Renal cortical epithelial cell (primary cell): ENCODE data around the gene LHX1. TPM values are rescaled to one million over a fixed set of nuclear protein-coding genes. Genes with fewer than 3 reads are reported as not detected.

Experiments
- DNase-seq: peaks from one replicate; pipeline ENCODE4 v3.0.0-alpha.2; 2011; ENCODE audit warnings: low read depth
- total RNA-seq: library from RNA; depleted of rRNA; stranded (reverse); fragments of >200 nt; gene quantifications from 2 replicates; pipeline ENCODE4 v1.2.3, GENCODE V29; 2014

LHX1 gene
- total RNA-seq: 1.7 and 14.5 TPM in 2 replicates

- DNase-seq: no peak
Measured at GRCh38 chr17:36937001-36937958, at the start of gene LHX1. Gene LHX1, plus strand, starts transcription at chr17:36937475. Its CDS starts 723 bp downstream, at chr17:36938198.

DNA sequence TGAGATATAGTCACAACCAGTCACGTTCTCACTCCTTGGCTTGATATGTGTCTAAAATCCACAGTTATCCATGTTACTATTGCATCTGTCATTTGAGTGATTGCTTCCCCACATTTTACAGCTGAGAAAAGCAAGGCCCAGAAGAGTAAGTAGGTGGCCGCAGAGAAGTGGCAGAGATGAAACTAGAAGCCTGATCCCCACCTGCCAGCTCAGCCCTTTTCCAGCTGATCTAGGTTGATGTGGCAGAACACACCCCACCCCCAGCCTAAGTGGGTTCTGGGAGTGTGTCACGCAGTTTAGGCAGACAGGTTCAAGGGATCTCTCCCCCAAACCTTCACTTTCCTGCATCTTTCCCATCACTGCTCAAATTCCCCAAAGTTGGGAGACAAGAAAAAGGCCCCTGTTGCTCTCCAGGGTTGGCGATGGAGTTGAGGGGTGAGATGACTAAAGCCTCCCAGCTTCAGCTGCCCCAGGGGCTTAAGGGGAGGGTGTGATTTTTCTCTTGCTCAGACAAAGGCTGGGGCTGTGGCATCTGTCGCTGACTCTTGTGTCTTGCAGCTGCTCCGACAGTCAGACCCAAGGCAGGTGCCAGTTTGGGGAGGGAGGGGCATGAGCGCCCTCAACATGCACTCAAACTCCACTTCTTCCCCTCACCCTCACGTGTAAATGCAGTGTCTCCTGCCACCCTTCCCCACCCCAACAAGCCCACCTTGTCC, 48.9 kb upstream of the LHX1 start:
- DNase-seq: no peak

DNA sequence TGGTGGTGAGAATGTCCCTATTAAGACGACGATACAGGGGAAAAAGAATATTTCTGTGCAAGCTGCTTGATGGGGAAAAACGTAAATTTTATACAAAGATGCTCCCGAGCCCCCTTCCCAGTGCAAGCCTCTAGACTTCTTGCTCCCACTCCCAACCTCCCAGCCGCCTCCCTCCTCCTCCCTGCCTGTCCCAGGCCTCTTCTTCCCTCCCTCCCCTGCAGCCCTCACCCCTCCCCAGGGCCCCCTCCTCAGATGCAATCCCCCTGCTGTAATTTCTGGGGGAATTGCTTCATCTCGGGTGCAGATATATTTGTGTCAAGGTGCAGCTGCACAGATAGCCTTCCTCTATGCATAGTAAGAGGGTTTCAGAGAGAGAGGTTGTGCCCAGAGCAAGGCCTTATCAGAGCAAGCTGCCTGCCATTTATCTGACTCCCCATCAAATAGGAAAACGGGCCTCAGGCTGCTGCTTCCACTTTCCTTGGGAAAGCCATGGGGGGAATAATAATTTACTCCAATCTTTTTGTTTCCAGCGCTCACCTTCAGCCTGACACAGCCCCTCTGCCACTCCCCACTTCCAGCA, 47.4 kb upstream of the LHX1 start:
- no peak for DNase-seq

- no peak for DNase-seq
Measured at GRCh38 chr17:36890398-36891168, 46.7 kb upstream of the LHX1 start.

- no peak for DNase-seq
Measured at GRCh38 chr17:36892112-36892838, 45.0 kb upstream of the LHX1 start.

GRCh38 chr17:36894177-36894576, 43.1 kb upstream of the LHX1 start:
- no peak for DNase-seq

GRCh38 chr17:36894925-36895324, 42.4 kb upstream of the LHX1 start:
- DNase-seq: peak; percentile 46

DNA sequence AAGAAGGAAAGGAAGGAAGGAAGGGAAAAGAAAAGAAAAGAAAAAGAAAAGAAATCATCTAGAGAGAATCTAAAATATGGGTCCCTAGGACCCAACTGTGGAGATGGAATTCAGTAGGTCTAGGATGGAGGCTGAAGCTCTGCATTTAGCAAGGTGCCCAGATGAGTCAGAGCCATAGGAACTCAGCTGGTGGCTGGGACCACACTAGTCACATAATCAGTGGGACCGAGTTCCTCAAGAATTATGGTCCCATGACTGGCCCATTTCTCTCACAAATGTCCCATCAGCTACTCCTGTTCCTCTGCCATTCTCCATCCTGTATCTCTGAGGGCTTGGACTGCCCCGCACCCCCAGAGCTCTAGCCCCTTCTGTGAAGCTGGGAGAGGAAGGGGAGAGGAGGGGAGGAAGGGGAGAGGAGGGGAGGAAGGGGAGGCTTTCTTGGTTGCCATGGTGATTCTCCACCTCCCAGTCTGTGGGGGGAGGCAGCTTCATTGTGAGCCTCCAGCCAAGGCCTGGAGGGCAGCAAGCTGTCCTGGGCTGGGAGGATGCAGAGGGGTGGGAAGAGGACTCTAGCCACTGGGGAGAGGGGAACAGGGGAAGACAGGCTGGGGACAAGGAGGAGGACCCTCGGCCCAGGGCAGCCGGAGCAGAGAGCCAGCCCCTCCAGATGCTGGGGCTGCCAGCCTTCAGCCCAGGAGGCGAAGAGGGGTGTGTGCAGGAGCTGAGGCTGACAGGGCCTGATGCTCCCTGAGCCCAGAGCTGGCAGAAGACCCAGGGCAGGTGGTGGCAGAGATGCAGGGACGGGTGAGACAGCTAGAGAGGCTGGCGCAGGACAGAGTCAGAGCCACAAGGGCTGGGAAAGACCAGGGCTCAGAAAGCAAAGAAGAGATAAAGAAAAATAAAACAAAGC, 37.8 kb upstream of the LHX1 start:
- DNase-seq: no peak

DNA sequence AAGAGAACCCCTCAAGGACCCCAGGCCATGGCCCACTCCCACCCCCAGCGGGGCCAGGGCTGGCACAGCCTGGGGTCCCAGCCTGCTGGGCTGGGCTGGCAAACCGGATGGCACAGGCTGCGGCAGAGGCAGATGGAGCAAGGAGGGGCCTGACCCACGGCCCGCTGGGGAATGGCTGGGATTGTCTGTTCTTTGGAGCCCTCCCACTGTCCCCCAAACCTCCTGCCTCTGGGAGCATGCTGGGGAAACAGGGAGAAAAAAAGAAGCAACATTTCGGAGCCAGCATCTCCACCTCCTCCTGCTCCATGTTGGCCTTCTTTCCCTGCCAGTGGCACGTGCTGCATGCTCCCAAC, 37.1 kb upstream of the LHX1 start:
- DNase-seq: no peak

DNA sequence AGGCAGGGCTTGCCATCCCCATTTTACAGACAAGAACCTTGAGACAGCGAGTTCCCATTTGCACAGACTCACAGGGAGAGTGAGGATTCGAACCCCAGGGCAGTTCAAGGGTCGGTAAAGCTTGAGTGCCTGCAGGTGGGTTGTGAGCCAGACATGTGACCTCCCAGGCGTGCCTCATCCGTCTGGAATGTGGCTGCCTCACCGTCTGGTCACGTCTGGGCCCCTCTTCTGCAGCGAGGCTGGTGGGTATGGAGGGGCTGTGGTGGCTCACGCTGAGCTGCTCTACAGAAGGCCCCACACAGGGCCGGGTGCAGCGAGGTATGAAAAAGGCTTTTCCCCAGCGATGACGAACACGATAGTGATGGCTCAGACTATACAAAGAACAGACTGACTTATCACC, 35.8 kb upstream of the LHX1 start:
- DNase-seq: peak; percentile 88

- no peak for DNase-seq
Measured at GRCh38 chr17:36907407-36907806, 29.9 kb upstream of the LHX1 start.

GRCh38 chr17:36910513-36910912, 26.8 kb upstream of the LHX1 start:
- DNase-seq: no peak

GRCh38 chr17:36911001-36911400, 26.3 kb upstream of the LHX1 start:
- DNase-seq: peak; percentile 56

GRCh38 chr17:36913132-36913531, 24.1 kb upstream of the LHX1 start:
- no peak for DNase-seq

DNA sequence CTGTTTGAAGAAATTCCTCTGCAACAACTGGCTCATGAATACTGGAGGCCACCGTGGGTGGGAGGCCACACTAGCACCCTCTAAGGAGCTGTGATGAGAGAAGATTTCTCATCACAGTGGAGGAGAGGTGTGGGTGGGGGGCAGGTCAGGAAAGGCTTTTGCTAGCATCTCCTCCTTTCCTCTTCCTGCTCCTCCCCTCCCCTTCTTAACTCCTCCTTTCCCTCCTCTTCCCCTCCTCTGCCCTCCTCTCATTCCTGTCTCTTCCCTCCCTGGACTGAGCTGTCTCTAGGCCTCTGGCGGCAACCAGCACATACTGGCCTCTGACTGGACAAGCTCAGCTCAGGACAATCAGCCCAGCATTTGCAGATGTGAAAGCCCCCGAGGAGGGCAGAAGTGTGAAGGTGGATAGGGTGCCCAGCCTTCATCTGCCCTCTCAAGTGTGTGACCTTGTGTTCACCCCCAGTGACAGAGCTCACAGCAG, 19.0 kb upstream of the LHX1 start:
- DNase-seq: peak; percentile 61

DNA sequence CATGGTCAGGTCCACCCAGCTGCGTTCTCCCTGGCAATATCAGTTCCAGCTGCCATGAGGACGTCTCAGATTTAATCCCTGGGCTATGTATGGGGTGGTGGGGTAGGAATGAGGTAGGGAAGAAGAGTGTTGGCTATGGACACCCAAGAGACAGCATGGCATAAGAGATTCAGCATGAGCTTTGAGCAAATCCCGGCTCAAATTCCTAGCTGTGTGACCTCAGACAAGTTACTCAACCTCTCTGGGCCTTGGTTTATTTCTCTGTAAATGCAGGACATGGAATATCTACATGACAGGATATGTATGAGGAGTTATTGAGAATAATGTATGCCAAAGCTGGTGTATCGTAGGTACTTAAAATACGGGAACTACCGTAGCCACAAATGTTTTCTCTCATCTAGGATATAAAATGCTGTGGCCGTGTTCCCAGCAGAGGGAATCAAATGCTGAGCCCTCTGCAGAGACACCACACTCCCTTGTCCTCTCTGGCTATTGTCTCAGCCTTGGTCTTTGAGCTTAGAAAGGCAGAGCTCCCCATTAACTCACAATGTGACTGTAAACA, 17.8 kb upstream of the LHX1 start:
- DNase-seq: no peak

DNA sequence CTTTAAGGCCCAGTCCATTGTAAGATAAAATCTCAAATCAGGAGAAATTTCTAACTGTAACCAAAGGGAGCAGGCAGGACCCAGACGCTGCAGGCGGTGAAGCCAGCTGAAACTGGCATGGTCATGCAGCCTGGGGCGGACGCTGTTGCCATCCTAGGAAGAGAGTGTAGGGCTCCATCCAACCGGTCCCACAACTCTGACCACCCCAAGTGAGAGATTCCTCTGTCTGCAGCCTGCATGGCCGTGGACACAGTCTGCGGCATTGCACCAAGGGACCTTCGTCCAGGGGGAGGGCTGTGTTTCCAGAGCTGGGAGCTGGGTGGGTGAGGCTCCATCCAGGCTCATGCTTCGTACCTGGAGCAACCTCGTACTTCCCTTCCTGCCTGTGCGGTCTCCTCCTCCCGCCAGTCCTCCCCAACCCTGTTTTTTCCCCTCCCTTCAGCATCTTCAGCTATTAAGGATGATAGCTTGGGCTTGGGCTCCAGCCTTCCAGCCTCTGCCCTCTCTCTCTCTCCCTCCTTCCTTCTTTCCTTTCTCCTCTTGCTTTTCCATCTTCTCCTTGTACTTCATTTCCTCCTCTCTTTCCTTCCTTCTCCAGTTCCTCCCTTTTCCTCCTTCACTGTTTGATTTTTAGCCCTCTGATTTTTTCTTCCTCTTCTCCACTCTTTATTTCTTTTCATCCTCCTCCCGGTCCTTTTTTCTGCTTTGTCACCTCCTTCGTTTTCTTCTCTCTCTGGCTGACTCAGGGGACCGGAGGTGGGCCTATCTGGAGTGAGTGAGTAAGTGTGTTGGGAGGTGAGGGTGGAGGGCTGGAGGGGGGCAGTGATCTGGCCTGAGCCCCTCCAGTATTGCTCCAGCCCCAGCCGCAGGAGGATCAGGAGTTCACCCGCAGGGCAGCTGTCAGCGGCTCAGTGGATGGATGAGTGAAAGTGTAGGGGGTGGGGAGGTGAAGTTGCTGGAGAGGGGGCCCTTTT, 17.0 kb upstream of the LHX1 start:
- DNase-seq: peak; percentile 79

DNA sequence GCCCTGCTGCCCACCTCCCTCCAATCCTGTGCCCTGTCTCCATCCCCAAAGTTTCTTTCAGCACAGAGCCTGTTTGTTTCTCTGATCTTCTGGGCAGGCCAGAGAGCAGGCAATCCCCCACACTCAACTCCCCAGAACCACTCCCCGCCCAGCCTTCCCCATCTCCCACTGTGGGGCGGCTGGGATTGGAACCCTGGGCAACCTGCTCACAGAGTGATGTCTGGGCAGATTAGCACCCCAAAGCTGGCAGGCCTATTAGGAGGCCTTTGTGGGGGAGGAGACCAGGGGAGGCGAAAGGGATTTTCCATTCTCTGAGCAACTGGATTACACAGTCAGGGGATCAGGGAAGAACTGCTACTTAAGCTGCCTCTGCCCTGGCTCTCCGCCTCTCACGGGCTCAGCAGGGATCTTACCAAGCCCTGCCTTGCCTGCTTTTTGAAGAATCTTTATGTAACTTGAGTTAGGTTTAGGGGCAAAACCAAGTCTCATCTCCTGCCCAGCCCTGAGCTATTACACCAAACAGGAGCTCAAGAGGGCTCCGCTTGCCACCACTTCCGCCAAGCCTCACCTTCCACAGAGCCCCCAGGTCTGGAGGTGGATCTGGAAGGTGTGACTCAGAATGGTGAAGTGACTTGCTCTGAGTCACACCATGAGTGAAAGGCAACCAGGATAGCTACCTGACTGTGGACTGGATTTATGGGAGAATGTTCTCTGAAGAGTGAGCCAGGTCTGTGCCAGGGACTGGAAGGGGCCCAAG, 16.0 kb upstream of the LHX1 start:
- DNase-seq: peak; percentile 97
